Stimulated activated CD8-positive, alpha-beta memory T cell treated with anti-CD3 and anti-CD28 coated beads, Interleukin-7, amount 100 ng/mL, for 4 hours (primary cell): ENCODE data around the gene CDK18.

Experiments used
- DNase-seq, 2 donors: peaks; one replicate each; pipeline ENCODE4 v3.0.0-alpha.2; 2020; ENCODE audit warnings: low read depth in 2 of 2

The CDK18 gene

DNA sequence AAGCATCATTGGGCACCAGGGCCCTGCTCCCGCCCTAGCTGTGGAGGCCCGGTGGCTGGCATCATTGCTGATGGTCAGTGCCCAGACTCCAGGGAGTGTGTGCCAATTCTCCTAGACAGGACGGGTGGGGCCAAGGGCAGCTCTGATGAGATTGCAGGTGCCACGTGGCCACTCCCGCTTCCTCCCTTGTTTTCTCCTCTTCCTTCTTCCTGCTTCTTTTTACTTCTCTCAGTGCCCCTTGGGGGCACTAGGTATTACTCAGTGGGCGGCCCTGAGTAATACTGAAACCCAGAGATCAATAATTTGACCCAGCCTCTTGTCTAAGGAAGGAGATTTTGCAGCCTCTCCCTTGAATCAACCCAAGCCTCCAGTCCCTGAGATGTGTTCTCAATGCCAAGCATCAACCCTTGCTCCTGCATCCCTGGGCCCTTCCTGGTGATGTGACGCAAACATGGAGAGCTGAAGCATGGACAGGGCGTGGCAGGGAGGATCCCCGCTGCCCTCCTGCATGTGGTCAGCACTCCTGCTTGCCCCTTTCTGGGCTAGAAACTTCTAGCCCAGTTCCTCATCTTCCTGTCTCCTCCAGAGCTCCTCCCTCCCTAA, 32.4 kb downstream of the CDK18 start:
- no peak for DNase-seq

DNA sequence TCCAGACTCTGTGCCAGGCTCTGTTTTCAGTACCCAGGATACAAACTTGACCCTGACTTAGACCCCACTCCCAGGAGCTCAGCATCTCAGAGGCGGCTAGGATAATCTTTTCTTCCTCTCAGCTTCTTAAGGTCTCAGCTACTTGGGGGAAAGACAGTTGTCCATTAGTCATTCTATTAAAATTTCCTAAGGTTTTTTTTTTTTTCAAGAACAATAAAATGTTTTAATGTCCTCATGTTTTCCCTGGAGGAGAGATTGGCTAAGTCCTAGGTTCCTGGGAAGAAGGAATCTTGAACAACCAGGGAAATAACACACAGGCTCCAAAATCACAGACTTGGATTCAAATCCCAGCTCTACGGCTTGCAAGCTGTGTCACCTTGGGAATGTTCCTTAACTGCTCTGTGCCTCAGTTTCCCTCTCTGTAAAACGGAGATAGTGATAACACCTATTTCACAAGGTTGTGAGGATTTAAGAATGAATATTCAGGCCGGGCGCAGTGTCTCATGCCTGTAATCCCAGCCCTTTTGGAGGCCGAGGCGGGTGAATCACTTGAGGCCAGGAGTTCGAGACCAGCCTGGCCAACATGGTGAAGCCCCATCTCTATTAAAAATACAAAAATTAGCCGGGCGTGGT, 33.0 kb downstream of the CDK18 start:
- no peak for DNase-seq

DNA sequence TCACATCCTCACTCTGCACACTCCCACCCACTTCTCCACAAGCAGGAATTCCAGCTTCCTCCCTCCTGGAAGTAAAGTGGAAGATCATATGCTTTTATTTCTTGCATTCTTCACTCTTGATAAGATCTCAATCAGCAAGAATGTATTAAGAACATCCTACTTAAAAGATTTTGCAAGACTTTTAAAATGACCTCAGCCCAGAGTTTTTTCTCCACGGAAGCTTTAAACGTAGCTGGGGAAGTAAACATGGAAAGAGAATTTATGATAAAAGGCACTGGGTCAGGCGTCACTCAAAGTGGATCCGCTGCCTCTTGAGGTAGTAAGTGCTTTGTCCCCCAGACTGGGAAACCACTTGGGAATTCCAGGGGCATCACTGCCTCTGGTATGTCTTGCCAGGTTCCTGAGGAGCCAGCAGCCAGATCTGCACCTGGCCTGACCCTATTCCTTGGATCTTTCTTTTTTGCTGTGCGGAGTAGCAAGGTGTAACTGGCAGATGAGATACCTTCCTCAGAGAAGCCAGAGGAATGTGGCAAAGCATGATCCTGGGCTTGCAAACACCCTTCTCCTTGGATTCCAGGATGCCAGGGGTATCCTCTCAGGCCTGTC, 33.9 kb downstream of the CDK18 start:
- no peak for DNase-seq

DNA sequence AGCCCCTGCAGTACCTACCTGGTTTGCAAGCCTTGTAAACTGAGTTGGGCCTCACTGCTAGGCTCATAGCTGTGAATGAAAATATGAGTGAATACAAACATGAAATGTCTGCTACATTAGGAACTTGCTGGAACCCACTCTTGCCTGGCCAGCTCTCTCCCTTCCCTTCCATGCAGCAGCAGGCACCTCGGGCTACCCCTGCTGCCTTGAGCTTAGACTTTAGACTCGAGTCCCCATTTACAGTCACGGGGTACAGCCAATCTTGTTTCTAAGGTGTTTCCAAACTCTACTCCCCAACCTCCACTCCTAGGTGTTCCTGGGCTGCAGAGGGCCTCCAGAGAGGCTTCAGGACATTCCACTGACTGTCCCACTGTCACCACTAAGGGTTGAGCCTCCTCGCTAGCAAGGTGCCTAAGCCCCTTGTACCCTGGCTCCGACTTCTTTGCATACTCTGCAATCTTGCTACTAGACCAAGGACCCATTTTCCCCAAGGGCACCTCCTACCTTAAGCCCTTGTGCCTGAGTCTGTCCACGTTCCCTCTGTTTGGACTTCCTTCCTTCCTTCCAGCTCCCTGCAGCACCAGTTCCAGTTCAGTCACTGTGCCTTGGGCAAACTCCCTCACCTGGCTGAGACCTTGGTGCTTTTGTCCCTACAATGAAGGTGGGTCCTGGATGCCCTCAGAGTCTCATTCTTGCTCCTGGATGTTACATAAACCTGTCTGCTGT, 36.9 kb downstream of the CDK18 start:
- DNase-seq = no peak

DNA sequence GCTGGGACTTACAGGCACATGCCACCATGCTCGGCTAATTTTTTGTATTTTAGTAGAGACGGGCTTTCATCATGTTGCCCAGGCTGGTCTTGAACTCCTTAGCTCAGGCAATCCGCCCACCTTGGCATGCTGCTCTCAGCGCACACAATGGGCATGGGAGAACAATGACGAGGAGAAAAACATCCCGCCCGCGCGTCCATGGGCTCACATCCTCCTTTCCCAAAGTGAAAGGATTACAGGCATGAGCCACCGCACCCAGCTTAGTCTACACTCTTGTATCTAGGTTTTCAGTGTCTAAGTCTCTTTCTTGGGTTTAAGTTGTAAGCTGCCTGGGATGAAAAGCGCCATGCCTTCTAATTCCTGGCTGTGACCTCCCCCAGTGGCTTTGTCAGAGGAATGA, 37.9 kb downstream of the CDK18 start:
- DNase-seq = no peak

DNA sequence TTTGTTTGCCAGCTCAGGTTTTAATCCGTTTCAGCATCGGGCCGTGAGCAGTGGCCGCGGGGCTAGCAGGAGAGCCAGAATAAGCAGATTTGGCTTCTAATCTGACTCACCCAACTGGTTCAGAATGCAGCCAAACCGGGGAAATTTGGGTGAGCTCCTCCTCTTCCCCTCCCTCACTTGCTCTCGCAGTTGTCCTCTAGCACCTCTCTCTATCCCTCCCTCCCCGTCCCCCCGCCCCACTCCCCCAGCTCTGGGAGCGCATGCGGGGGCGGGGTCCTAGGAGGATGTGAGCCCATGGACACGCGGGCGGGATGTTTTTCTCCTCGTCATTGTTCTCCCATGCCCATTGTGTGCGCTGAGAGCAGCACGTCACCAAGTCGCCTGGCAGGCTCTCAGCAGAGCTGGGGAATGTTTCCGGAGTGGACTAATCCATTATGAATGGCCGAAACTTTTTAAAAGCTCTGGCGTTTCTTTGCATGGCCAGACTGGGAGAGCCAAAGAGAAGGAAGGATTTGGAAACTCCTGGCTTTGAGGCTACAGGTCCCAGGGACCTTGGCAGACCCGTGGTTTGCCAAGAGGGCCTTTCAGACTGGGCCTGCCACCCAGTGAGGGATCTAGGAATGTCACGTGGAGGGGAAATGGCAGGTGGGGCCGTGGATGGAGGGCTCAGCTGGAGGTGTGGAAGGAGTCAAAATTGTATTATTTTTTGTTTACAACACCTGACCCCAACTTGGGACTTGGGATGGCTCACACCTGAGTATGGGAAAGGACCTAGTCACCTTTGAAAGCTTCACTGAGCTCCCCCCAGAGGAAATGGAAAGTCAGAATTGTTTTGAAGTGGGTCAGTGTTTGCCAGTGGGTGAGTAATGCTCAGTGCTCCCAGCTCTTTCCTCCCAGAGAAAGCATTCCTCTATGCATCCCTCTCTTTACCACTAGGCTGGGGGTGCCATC, 39.2 kb downstream of the CDK18 start:
- DNase-seq = no peak

DNA sequence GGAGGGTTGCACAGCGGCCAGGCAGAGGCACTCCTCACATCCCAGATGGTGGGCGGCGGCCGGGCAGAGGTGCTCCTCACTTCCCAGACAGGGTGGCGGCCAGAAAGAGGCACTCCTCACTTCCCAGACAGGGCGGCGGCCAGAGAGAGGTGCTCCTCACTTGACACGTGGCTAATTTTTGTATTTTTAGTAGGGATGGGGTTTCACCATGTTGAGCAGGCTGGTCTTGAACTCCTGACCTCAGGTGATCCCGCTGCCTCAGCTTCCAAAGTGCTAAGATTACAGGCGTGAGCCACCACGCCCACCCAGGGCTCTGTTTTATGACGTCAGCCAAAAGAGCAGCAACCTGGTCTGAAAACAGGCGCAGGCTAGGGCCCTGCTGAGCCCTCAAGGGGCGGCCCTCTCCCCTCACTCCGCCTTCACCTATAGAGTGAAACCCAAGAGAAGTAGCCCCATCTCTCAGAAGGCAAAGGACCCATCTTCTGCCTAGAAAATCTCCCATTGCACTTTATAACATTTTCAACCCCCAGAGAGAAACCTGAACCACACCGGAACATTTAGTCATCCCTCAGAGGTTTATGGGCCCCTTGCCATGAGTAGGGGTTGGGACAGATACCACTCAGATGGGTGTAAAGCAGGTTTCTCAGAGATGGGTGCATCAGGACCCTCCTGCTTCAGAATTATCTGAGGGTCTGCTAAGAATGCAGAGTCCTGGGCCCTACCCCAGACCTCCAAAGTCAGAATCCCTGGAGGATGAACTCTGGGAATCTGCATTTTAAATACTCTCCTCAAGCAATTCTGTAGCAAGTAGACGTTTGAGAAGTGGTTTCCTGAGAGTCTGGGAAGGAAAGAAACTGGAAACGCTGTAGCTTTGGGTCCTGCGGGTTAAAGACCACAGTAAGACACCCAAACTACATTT, 40.8 kb downstream of the CDK18 start:
- no peak for DNase-seq

DNA sequence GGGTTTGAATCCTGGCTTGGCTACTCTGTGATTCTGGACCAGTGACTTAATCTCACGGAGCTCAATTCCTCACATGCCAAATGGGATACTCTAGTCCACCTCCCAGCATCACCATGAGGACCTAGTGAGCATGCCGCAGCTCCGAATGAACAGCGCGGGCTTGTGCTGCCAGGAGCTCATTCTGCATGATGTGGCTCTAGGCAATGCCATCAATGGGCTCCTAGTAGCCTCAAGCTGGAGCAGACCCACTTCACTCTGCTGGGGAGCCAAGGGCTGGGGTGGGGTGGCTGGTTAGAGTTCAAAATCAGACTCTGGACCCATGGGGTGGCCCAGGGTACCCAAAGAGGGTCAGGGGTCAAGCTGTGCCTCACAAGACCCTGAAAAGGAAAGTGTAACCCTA, 41.5 kb downstream of the CDK18 start:
- no peak for DNase-seq

DNA sequence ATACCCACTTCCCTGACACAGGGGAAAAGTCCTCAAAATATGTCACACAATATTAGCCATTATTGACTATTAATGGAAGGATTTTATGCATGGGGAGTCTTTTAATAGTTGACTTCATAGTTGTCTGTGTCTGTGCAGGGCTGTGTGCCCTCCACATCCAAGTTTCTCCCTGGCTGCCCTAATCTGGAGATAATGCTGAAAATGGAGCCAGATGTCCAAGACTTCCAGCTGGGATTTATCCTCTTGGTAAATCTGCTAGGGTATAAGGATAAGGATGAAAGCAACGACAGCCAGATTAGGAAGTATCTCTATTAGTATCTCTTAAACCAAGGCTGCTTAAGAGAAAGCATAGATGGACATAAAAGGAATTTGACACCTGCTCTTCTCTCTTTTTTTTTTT, 42.1 kb downstream of the CDK18 start:
- no peak for DNase-seq

DNA sequence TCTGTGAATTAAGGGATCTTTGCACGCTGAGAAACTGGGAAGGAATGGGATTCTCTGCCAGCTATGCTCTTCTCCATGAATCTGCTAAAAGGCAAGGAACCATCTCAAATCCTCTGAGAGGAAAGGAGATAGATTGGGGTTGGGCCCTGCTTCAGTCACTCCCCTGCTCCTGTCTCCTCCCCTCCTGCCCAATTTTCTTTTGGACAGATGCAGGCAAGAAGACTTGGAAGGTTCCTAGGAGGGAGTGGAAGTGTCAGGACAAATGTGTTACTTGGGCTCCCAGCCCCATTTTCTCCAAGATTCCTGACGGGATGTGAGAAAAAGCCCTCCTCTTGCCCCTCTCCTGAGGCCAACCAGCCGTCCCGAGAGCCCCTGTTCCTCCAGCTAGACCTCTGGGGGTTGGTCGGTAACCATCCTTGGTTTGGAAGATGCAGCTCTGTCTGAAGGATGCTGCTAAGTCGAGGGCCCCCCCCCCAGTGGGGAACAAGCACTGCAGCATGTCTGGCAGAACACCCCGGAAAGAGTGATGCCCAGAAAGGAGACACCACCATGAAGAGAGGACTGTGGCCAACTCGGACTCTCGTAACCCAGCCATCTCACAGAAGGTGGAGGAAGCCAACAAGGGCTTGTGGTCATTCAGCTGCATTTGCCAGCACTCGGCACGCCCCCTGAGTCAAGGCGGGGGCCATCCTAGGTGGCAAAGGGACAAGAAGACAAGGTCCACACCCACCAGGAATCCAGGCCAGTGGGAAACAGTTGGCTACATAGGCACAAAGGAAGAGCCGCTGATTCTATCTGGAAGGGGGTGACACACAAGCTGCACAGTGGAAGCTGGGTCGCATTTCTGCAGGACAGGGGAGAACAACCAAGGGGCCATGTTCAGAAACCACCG, 43.7 kb downstream of the CDK18 start:
- DNase-seq = no peak

DNA sequence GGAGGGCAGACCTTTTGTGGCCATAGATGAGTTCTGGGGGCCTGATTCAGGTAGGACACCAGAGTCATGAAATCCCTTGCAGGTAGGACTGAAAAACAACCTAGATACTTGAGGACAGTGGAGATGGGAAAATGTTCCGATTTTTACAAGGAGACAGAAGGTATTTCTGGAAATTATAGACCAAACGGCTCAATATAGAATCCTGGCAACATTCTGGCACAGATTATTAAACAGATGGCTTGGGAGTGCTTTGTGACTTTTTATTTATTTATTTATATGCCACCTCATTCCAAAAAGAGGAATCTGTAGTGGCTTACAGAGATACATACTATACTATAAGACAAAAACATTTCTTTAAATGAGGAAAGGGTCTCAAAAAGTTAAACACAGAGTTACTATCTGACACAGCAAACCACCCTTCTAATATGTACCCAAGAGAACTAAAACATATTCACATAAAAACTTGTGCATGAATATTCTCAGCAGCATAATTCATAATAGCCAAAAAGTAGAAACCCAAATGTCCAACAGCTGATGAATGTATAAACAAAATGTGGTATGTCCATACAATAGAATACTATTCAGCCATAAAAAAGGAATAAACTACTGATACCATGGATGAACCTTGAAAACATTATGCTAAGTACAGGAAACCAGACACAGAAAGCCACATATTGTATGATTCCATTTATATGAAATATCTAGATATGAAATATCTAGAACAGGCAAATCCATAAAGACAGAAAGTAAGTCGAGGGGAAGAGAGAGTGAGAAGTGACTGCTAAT, 49.8 kb downstream of the CDK18 start:
- no peak for DNase-seq

DNA sequence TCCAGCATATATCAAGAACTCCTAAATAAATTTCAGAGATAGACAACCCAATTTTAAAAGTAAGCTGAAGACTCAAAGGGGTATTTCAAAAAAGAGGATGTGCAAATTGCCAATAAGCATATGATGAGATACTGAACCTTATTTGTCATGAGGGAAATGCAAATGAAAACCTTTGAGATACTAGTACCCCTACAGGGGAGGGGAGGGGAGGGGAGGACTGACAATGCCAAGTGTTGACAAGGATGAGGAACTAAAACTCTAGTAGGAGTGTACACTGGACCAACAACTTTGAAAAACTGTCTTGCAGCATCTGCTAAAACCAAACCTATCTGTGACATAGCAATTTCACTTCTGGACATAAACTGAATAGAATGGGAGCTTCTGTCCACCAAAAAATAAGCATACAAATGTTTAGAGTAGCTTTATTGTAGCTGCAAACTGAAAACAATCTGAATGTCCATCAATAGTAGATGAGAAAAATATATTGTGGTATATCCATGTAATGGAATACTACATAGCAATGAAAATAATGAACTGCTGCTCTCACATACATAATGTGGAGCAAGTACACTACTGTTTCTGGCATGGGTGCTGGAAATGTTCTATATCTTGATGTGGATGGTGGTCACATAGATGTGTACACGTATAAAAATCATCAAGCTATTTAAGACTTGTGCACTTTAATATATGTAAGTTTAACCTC, 57.2 kb downstream of the CDK18 start:
- no peak for DNase-seq

DNA sequence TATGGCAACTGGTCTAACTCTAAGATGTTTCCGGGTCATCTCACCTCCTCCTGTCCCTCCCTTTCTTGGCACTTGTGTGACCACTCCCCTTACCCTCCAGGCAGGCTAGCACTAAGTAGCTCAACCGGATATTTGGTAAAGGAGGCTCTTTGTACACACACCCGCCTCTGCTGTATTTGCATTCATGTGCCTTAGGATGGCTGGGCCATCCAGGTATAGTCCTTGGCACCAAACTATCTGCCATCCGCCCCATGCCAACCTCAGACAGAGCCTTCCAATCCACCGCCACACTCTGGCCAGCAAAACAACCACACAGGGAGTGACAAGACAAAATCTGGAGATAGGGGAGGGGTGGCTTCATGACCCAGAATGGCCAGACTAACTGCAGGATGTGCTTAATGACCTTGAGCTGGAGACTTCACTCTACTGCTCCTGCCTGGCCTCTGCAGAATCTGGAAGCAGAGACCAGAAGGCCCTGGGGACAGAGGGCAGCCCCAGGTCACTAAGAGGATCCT, 59.5 kb downstream of the CDK18 start:
- no peak for DNase-seq

DNA sequence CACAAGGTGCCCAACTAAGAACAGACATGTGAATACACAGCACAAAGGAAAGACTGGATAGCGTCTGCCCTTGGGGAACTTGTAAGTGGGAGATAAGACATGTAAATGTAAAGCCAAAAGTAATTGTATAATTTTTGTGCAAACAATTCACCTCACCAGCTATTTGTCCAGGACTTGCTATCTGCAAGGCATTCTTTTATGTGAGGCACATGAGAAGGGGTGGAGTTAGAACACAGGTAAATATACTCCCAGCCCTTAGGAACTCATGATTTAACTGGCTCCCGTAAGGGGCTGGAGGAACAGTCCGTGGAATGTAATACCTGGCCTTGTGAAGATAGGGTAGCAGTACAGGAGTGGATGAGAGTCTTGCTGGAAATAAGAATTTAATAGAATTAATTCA, 61.3 kb downstream of the CDK18 start:
- DNase-seq = no peak

DNA sequence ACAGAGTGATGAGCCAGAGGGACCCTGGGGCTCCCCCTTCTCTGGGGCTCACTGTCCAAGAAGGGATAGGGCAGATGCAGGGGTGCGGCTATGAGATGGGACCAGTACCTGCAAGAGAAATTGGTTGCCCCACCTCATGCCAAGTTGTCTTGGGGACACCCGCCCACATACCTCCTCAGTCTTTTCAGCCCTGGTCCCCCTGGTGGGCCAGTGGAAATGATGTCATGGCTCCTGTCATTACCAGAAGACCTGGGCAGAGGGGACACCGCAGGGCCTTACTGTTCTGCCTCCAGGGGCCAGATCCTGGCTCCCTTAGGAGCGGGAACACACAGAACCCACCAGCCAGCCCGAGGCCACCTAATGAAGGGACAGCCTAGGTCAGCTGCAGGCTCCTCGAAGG, 63.2 kb downstream of the CDK18 start:
- DNase-seq = no peak

DNA sequence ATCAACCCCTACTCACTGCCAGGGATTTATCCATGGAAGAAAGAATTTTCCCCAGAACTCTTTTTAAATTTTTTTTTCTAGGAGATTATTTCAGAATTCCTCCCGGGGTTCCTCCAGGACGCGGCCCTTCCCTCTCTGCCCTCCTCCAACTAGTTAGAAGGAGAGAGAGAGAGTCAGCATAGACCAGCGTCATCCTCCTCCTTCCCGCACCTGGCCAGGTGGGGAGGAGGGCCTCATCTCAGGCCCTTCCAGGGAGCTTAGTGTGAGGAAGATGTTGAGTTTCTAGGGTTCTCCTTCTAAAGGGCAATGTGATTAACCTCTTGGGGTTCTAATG, 63.6 kb downstream of the CDK18 start:
- DNase-seq = no peak

DNA sequence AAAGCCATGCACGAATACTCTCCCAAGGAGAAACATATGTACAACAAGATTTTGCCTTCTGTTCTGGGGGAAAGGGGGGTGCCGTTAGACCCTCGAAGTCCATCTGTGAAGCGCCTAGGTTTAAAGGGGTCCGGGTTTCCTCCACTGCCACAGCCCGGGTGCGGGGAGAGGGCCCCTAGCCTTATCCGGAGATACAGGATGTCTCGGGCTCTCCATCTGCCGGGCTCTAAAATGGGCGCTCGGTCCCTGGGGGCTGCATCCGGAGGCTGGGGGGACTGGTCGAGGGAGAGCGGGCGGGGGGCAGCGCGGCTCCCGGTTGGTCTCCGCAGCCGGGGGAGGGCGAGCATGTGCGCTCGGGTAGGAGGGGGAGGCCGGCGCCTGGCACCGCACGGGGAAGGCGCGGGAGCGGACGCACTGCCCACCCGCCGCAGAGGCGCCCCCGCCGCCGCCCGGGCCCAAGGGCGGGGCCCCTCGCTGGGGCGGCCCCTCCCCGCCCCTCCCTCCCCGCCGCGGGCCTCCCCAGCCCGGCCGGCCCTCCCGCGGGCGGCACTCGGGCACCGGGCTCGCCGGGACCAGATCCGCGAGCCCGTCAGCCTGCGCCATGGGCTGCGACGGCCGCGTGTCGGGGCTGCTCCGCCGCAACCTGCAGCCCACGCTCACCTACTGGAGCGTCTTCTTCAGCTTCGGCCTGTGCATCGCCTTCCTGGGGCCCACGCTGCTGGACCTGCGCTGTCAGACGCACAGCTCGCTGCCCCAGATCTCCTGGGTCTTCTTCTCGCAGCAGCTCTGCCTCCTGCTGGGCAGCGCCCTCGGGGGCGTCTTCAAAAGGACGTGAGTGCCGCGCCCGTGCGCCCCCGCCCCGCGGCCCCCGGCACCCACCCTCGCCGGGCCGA, 64.2 kb downstream of the CDK18 start:
- DNase-seq = no peak
